ENCODE results near the gene DGCR6L.
"Not testable (repeated sequence)": the region's sequence is repeated elsewhere in the genome, so short reads cannot be mapped to it uniquely, and the experiment has no call there.

The DGCR6L gene

GRCh38 chr22:20291604-20292063 is 28.2 kb downstream of the DGCR6L start:
- no peak for DNase-seq (ENCODE audit: low spot score)

- no peak for DNase-seq (ENCODE audit: low spot score)
These were observed 28.6 kb downstream of the DGCR6L start for GRCh38 chr22:20291249-20291586.

DNA sequence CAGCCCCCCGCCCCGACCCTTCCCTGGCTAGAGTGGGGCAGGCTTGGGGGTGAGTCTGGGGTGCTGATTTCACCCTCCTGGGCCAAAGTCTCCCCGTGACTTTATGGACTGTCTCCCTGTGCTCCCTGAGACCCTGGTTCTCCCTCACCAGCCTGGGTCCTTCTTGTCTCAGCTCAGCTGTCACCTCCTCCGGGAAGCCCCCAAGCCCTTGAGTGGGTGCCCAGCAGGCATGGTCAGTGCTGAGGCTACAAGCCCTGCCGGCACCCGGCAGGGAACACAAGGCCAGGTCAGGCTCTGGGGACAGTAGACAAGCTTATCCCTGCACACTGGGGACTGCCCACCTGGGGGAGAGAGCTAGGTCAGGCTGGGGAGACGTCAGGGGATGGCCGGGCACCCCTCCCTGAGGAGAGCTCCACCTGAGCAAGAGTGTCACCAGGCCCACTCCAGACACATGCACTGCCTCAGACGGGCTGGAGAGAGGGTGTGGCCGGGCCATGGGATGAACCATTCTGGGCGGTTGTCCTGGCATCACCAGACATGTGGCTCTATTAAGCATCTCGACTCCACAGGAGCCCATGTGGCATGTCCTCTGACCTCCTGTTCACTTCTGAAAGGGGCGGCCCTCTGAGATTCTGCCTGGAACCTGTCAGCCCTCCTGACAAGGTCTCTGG is 29.1 kb downstream of the DGCR6L start:
- DNase-seq (ENCODE audit: low spot score): no peak

DNA sequence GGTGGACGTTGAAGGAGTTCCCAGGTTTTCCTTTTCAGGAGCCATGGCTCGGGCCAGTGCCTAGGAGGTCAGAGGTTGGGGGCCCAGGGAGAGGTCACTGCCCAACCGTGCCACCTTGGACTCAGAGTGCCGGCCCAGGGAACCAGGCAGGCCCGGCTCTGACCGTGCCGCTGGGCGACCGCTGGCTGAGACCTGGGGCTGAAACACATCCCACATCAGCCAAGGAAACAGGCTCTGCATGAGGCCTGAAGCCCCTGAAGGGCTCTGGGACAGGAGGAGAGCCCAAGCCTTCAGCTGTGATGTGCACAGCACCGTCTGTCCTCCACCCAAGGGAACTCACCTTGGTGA is 29.8 kb downstream of the DGCR6L start:
- no peak for DNase-seq (ENCODE audit: low spot score)

GRCh38 chr22:20289182-20290044 is 30.4 kb downstream of the DGCR6L start:
- not testable (repeated sequence) for DNase-seq (ENCODE audit: low spot score)

- not testable (repeated sequence) for DNase-seq (ENCODE audit: low spot score)
These were observed 33.0 kb downstream of the DGCR6L start for GRCh38 chr22:20286784-20287423.

- not testable (repeated sequence) for DNase-seq (ENCODE audit: low spot score)
These were observed 33.6 kb downstream of the DGCR6L start for GRCh38 chr22:20286312-20286660.

DNA sequence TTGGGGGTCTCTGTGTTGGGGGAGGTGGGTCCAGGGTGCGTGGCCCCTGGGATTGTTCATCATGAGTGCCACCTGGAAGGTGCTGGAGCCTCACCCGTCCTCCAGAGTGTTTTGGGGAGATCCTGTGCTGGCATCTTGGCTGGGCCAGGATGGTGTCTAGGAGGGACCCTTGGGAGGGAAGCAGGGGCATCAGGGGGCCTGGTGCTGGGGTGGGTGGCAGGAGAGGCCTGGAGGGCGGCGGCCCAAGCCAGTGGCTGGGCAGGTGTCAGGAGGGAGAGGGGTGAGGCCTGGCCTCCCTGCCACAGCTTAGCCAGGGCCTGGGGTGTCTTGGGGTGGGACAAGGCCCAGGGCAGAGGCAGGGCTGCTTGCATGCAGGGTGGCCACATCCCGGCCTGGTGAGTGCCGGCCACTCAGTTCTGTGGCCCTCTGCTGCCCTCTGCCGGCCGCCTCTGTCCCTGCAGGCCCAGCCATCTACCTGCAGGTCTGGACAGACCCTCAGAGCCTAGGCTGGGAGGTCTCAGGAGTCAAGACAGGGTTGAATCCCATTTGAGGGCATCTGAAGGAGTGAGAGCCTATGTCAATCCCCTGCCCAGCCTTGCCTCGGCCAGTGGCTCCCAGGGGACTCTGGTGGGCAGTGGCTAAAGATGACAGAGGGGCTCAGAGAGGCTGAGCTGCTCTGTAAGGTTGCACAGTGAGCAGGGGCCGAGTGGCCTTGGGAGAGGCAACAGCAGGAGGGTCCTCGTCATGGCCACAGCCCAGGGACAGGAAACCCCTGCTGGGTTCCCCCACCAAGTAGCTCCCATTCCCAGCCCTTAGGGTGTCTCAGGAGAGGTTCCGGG is 34.2 kb downstream of the DGCR6L start:
- peak; percentile 58 for DNase-seq (ENCODE audit: low spot score)

- DNase-seq (ENCODE audit: low spot score): no peak
These were observed 35.3 kb downstream of the DGCR6L start for GRCh38 chr22:20284471-20285086.

GRCh38 chr22:20283674-20284066 is 36.2 kb downstream of the DGCR6L start:
- DNase-seq (ENCODE audit: low spot score): no peak

DNA sequence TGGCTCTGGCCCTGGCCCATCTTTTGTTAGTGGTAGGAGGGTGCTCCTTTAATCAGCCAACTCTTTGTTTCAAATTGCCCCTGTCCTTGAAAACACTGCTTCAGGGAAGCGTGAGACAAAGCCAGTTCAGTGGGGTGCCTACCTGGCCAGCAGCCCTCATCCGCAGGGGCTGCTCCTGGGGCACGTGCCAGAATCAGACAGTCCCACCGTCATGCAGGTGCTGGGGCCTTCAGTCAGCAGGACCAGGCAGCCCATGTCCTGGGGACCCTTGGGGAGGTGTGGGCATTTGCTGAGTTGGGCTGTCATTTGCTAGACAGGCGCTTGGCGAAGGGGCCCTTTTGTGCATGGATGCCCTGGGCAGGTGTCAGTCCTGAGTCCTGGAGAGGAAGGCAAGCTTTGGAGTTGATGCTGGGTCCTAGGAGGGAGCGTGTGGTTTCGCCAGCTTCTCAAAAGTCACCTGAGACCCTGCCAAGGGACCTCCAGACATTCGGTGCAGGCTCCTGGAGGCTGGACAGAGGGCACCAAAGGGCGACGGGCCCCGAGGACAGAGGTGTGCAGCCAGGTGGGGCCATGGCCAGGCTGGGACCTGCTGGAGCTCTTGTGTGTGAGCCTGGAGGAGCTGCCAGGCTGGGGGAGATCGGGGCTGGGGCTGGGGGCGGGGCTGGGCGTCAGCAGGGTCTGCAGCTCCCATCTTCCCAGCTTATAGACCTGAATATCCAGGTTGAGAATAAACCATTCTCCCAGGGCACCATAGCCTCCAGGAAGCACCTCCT is 36.8 kb downstream of the DGCR6L start:
- DNase-seq (ENCODE audit: low spot score): no peak

- no peak for DNase-seq (ENCODE audit: low spot score)
These were observed 38.0 kb downstream of the DGCR6L start for GRCh38 chr22:20281891-20282290.

- not testable (repeated sequence) for DNase-seq (ENCODE audit: low spot score)
These were observed 38.4 kb downstream of the DGCR6L start for GRCh38 chr22:20281473-20281872.

DNA sequence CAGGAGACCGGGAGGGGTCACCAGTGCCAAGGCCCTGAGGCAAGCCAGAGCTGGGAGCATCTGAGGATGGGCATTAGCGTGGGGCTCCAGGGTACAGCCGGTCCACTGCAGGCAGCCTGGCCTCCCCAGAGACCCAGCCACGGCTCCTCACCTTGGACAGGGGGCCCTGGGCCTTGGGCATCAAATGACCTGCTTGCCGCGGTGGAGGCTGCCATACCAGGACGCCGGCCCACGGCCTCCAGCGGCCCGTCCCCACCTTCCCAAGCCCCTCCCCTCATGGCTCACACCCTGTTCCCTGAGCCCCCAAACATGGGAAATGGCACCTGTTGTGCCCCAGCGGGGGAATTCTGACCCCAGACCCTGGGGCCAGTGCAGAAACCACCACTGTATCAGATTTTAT is 39.0 kb downstream of the DGCR6L start:
- DNase-seq (ENCODE audit: low spot score): no peak

GRCh38 chr22:20280163-20280562 is 39.7 kb downstream of the DGCR6L start:
- DNase-seq (ENCODE audit: low spot score): not testable (repeated sequence)

DNA sequence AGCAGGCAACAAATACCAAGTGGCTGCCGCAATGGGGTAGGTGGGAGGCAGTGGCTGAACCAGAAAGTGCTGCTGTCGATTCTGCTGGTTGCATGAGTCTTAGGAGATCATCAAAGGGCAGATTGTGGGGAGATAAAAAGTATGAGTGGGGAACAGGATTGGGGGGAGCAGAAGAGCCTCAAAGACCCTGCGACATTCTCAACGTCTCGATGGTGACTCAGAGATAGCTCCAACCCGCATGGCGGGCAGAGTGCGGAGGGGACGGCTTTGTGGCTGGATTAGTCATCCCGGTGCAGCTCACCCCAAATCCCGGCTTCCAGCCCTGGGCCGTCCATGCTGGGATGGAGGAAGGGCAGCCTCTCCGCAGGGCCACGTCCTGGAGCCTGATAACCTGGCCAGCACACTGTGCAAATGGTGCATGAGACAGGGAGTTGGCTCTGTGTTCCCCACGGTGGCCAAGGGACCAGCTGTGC is 40.2 kb downstream of the DGCR6L start:
- no peak for DNase-seq (ENCODE audit: low spot score)

GRCh38 chr22:20278726-20279490 is 41.0 kb downstream of the DGCR6L start:
- not testable (repeated sequence) for DNase-seq (ENCODE audit: low spot score)

DNA sequence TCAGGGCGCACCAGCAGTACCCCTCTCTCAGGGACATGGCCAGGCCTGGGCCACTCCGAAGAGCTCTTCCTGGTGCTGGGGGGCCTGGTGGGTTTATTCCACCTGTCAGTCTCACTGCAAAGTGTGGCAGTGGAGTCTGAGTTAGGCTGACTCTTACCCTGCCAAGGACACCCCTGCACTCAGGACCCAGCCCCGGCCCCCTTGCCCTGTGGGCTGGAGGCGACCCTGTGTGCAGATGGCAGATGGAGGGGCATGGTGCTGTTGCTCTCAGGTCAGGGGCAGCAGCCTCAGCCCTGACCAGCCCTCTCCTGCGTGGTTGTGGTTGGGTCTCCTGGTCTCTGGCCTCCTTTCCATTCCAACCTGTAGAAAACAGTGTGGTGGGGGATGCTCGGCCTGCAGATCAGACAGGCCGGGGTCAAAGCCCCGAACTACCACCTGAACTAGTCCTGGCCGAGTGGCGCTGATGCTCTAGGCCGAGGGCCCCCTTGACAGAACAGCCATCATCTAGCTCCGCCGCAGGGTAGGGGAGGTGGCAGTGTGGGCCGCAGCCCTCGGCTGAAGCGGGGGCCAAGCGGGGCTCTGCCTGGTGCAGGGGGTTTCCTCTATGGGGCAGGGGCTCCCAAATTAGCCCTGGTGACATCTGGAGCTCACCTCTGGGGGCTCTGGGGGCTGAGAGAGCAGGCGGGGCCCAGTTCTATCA is 41.8 kb downstream of the DGCR6L start:
- not testable (repeated sequence) for DNase-seq (ENCODE audit: low spot score)

GRCh38 chr22:20276468-20276867 is 43.4 kb downstream of the DGCR6L start:
- no peak for DNase-seq (ENCODE audit: low spot score)

Data from NAMALWA (cell line).